ENCODE data around the gene XRN1. TPM values are rescaled to one million over a fixed set of nuclear protein-coding genes. Genes with fewer than 3 reads are reported as not detected.

The XRN1 gene
- total and polyA plus RNA-seq, 2 donors from 2014 or later, result 2.8 to 45.6 TPM

GRCh38 chr3:142263112-142263511 is 184.7 kb downstream of the XRN1 start:
- FAIRE-seq, result no peak
- intact Hi-C loops (cut with DNase I), result no loop called here

DNA sequence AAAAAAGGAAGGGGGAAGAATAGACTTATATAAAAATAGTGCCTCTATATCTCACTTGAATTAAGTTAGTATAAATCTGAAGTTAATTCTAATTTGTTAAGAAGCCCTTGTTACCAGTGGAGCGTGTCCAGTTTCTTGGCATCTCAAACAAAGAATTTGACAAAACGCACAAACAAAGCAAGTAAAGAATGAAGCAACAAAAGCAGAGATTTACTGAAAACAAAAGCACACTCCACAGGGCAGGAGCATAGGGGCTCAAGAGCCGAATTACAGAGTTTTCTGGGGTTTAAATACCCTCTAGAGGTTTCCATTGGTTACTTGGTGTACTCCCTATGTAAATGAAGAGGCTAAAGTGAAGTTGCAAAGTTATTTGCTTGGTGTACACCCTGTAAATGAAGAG is 188.5 kb downstream of the XRN1 start:
- Histone ChIP-seq H3K27me3 (ENCODE audit: control insufficient read depth, insufficient read depth, low read length) (no peaks in the 10 kb centered on the region), H3K36me3 (ENCODE audit: control insufficient read depth in 2 of 3, insufficient read depth in 3 of 3, low read length in 3 of 3) (no peaks in the 10 kb centered on the region), H3K27ac (ENCODE audit: low read depth in 2 of 2, low read length in 2 of 2) (no peak overlapping the region), H3K4me1 (ENCODE audit: control insufficient read depth in 2 of 3, insufficient read depth in 2 of 3, low read depth in 1 of 3, low read length in 3 of 3) (no peaks in the 10 kb centered on the region), H3K4me3 (ENCODE audit: low read length in 3 of 3) (no peak overlapping the region), H3K9me3 (ENCODE audit: control insufficient read depth in 2 of 3, insufficient read depth in 1 of 3, low read length in 3 of 3) (no peaks in the 10 kb centered on the region), H3K9ac (ENCODE audit: low read length in 3 of 3) (no peak overlapping the region)
- DNase-seq, result no peak
- no peak for TF ChIP-seq CTCF (IDR thresholded peaks at IDR 0.05; ENCODE audit: borderline replicate concordance, extremely low read depth, insufficient read depth)
- intact Hi-C loops (cut with DNase I), result no loop called here
- FAIRE-seq, result no peak

More at GRCh38 chr3:142263112-142263511, 184.7 kb downstream of the XRN1 start:
- Histone ChIP-seq H3K4me3 (ENCODE audit: low read length in 3 of 3) (no peak overlapping the region), H3K9ac (ENCODE audit: low read length in 3 of 3) (no peak overlapping the region), H3K27ac (ENCODE audit: low read depth in 2 of 2, low read length in 2 of 2) (no peak overlapping the region), H3K36me3 (ENCODE audit: control insufficient read depth in 2 of 3, insufficient read depth in 3 of 3, low read length in 3 of 3) (no peaks in the 10 kb centered on the region), H3K4me1 (ENCODE audit: control insufficient read depth in 2 of 3, insufficient read depth in 2 of 3, low read depth in 1 of 3, low read length in 3 of 3) (no peaks in the 10 kb centered on the region), H3K9me3 (ENCODE audit: control insufficient read depth in 2 of 3, insufficient read depth in 1 of 3, low read length in 3 of 3) (no peaks in the 10 kb centered on the region), H3K27me3 (ENCODE audit: control insufficient read depth, insufficient read depth, low read length) (no peaks in the 10 kb centered on the region)
- no peak for DNase-seq
- no peak for TF ChIP-seq CTCF (IDR thresholded peaks at IDR 0.05; ENCODE audit: borderline replicate concordance, extremely low read depth, insufficient read depth)

GRCh38 chr3:142256712-142257333 is 191.0 kb downstream of the XRN1 start:
- DNase-seq (no peak), FAIRE-seq (no peak)
- H3K9me3 ChIP-seq (ENCODE audit: control insufficient read depth in 2 of 3, insufficient read depth in 1 of 3, low read length in 3 of 3), result no peaks in the 10 kb centered on the region
- H3K4me1 ChIP-seq (ENCODE audit: control insufficient read depth in 2 of 3, insufficient read depth in 2 of 3, low read depth in 1 of 3, low read length in 3 of 3), result no peaks in the 10 kb centered on the region
- no peaks in the 10 kb centered on the region for H3K27me3 ChIP-seq (ENCODE audit: control insufficient read depth, insufficient read depth, low read length)
- intact Hi-C loops (cut with DNase I), result no loop called here
- H3K9ac ChIP-seq (ENCODE audit: low read length in 3 of 3), result no peak overlapping the region
- H3K4me3 ChIP-seq (ENCODE audit: low read length in 3 of 3), result no peak overlapping the region
- no peak overlapping the region for H3K27ac ChIP-seq (ENCODE audit: low read depth in 2 of 2, low read length in 2 of 2)
- H3K36me3 ChIP-seq (ENCODE audit: control insufficient read depth in 2 of 3, insufficient read depth in 3 of 3, low read length in 3 of 3), result no peaks in the 10 kb centered on the region
- no peak for TF ChIP-seq CTCF (IDR thresholded peaks at IDR 0.05; ENCODE audit: borderline replicate concordance, extremely low read depth, insufficient read depth)

Other genes starting within 250 kb of the XRN1 start
- gene GK5, start 222.5 kb downstream of the XRN1 start, total RNA-seq, result 21.7 TPM
- 4.0 TPM for gene GK5, start 222.5 kb downstream of the XRN1 start, polyA plus RNA-seq (ENCODE audit: insufficient read depth, low read depth, low replicate concordance)
- gene ATR, start 130.7 kb upstream of the XRN1 start, total RNA-seq, result 31.8 TPM
- gene ATR, start 130.7 kb upstream of the XRN1 start, polyA plus RNA-seq (ENCODE audit: insufficient read depth, low read depth, low replicate concordance), result 17.4 TPM
- gene PLS1, start 148.4 kb upstream of the XRN1 start, total RNA-seq, result 51.4 TPM
- 10.7 TPM for gene PLS1, start 148.4 kb upstream of the XRN1 start, polyA plus RNA-seq (ENCODE audit: insufficient read depth, low read depth, low replicate concordance)